HG03095 (cell line): ENCODE data around the gene TPTE2.
"Not testable (repeated sequence)": the region's sequence is repeated elsewhere in the genome, so short reads cannot be mapped to it uniquely, and the experiment has no call there.

Experiments used
- ATAC-seq: cut with Tn5 transposase; IDR thresholded peaks from one replicate; pipeline ENCODE4 v1.9.1; 2021; ENCODE audit warnings: moderate library complexity; ENCODE audit not compliant: unreplicated experiment

Gene TPTE2

GRCh38 chr13:19561127-19561582 is at the start of gene TPTE2:
TPTE2 (minus strand) TSS chr13:19561532; CDS start chr13:19503234, 58,298 bp downstream.
- ATAC-seq, result not testable (repeated sequence)

GRCh38 chr13:19607523-19608078 is 46.3 kb upstream of the TPTE2 start:
- ATAC-seq, result no peak

GRCh38 chr13:19606737-19607136 is 45.4 kb upstream of the TPTE2 start:
- ATAC-seq, result no peak

GRCh38 chr13:19606152-19606551 is 44.8 kb upstream of the TPTE2 start:
- ATAC-seq, result no peak

- ATAC-seq, result no peak
Observed at GRCh38 chr13:19605161-19605955, 44.0 kb upstream of the TPTE2 start.

GRCh38 chr13:19604306-19604705 is 43.0 kb upstream of the TPTE2 start:
- no peak for ATAC-seq

GRCh38 chr13:19601749-19602725 is 40.7 kb upstream of the TPTE2 start:
- peak; percentile 87 for ATAC-seq

GRCh38 chr13:19597523-19597922 is 36.2 kb upstream of the TPTE2 start:
- no peak for ATAC-seq

- ATAC-seq, result no peak
Observed at GRCh38 chr13:19596960-19597361, 35.6 kb upstream of the TPTE2 start.

GRCh38 chr13:19596086-19596485 is 34.8 kb upstream of the TPTE2 start:
- ATAC-seq, result no peak

GRCh38 chr13:19592657-19593180 is 31.4 kb upstream of the TPTE2 start:
- ATAC-seq, result no peak

- ATAC-seq, result no peak
Observed at GRCh38 chr13:19591864-19592263, 30.5 kb upstream of the TPTE2 start.

GRCh38 chr13:19590423-19590822 is 29.1 kb upstream of the TPTE2 start:
- no peak for ATAC-seq

GRCh38 chr13:19589312-19589711 is 28.0 kb upstream of the TPTE2 start:
- no peak for ATAC-seq

- ATAC-seq, result peak; percentile 73
Observed at GRCh38 chr13:19587635-19588300, 26.4 kb upstream of the TPTE2 start.

- peak; percentile 72 for ATAC-seq
Observed at GRCh38 chr13:19586904-19587634, 25.7 kb upstream of the TPTE2 start.

- ATAC-seq, result no peak
Observed at GRCh38 chr13:19581675-19582074, 20.3 kb upstream of the TPTE2 start.

GRCh38 chr13:19575230-19575629 is 13.9 kb upstream of the TPTE2 start:
- ATAC-seq, result no peak

- ATAC-seq, result no peak
Observed at GRCh38 chr13:19573120-19573716, 11.9 kb upstream of the TPTE2 start.
